Measurements from ENCODE around the gene MUC5B.
"Not testable (repeated sequence)": the region's sequence is repeated elsewhere in the genome, so short reads cannot be mapped to it uniquely, and the experiment has no call there.

MUC5B gene

DNA sequence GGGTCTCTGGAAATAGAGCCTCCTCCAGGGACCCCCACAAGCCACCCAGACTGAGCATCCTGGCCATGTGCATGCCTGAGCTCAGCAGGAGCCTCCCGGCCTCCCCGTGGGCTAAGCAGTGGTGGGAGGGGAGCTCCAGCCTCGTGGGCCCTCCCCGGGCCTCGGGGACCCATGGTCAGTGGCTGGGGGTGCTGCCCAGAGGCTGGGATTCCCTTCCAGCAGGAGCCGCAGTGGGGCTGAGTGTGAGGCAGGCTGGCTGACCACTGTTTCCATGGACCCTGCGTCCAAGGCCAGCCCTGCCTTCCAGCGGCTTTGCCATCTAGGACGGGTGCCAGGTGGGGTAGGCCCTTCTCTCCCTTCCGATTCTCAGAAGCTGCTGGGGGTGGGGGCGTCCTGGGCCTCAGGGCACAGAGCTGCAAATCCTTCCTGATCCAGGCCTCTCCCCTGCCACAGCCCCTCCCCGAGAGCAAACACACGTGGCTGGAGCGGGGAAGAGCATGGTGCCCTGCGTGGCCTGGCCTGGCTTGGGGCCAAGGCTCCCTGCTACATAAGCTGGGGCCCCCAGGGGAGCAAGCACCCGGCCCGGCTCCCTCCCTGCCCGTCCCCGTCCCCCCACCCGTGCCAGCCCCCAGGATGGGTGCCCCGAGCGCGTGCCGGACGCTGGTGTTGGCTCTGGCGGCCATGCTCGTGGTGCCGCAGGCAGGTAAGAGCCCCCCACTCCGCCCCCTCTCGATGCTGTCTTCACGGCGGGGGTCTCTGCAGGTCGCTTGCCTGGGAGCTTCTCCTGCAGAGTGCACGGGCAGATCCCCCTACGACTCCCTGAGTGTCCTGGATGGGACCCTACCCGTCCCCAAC is at the start of gene MUC5B:
MUC5B (plus strand) TSS at position 576 of the 855 bp plus-strand sequence; CDS start at position 634, 58 bp downstream.
- DNase-seq, result no peak

DNA sequence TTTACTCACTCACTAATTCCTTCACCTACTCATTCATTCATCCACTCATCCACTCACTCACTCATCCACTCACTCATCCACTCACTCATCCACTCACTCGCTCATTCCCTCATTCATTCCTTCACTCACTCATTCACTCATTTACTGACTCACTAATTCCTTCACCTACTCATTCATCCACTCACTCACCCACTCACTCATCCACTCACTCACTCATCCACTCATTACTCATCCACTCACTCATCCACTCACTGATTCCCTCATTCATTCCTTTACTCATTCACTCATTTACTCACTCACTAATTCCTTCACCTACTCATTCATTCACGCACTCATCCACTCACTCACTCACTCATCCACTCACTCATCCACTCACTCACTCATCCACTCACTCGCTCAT is 49.5 kb upstream of the MUC5B start:
- not testable (repeated sequence) for DNase-seq

- DNase-seq, result no peak
These were observed 48.2 kb upstream of the MUC5B start for GRCh38 chr11:1174441-1175370.

DNA sequence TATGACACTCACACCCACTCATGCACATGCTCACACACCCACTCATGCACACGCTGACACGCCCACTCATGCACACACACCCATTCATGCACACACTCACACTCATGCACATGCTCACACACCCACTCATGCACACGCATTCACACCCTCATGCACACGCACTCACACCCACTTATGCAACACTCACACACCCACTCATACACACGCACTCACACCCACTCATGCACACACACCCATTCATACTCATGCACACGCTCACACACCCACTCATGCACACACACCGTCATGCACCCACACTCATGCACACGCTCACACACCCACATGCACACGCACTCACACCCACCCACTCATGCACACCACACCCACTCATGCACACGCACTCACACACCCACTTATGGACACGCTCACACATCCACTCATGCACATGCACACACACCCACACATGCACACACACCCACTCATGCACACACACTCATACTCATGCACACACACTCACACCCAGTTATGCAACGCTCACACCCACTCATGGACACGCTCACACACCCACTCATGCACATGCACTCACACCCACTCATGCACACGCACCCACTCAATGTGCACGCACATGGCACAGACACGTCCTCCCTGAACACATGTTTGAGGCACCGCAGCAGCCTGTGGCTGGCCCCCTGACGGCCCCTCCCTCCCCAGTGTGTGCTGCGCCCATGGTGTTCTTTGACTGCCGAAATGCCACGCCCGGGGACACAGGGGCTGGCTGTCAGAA is 47.2 kb upstream of the MUC5B start:
- no peak for DNase-seq

DNA sequence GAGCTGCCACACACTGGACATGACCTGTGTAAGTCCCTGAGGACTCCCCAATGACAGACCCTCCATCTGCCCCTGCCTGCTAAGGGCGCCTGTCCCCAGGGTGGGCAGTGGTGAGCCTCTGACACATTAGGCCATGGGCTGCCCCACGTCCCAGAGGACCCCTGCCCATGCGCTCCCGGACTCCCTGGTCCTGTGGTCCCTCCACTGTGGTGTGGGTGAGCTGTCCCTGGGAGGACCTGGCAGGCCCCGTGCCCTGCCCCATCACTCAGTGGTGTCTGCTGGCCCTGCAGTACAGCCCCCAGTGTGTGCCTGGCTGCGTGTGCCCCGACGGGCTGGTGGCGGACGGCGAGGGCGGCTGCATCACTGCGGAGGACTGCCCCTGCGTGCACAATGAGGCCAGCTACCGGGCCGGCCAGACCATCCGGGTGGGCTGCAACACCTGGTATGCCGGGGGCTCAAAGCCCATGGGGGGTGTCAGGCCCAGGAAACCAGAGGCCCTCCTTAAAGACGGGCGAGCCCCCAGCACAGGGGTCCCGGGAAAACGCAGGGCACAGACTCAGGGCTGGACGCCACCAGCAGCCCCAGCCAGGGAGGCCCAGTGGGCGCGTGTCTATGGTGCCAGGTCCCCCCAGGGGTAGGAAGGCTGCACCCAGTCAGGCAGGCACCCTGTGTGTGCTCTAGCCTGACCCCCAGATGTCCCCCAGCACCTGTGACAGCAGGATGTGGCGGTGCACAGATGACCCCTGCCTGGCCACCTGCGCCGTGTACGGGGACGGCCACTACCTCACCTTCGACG is 46.4 kb upstream of the MUC5B start:
- DNase-seq, result no peak

DNA sequence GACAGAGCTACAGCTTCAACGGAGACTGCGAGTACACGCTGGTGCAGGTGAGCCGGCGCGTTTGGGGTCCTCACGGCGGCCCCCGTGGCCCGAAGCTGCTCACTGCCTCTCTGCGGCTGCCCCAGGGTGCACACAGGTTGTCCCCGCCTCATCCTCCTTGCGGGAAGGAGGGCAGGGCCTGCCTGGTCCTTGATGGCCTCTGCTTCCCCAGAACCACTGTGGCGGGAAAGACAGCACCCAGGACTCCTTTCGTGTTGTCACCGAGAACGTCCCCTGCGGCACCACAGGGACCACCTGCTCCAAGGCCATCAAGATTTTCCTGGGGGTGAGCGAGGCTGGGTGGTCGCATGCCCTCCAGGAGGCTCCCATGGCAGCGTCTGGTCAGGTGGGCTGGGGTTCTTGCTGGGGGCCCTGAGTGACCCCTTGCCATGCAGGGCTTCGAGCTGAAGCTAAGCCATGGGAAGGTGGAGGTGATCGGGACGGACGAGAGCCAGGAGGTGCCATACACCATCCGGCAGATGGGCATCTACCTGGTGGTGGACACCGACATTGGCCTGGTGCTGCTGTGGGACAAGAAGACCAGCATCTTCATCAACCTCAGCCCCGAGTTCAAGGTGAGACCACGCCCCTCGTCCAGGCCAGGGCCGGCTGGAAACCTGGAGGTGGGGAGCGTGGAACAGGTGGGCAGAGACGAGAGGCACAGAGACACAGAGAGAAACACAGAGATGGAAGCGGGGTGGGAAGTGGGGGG is 45.7 kb upstream of the MUC5B start:
- DNase-seq, result no peak

GRCh38 chr11:1177771-1178090 is 45.1 kb upstream of the MUC5B start:
- no peak for DNase-seq

GRCh38 chr11:1178201-1178885 is 44.5 kb upstream of the MUC5B start:
- no peak for DNase-seq

- DNase-seq, result no peak
These were observed 44.0 kb upstream of the MUC5B start for GRCh38 chr11:1178906-1179305.

- DNase-seq, result no peak
These were observed 43.2 kb upstream of the MUC5B start for GRCh38 chr11:1179641-1180040.

- no peak for DNase-seq
These were observed 42.7 kb upstream of the MUC5B start for GRCh38 chr11:1180171-1180570.

GRCh38 chr11:1180947-1181391 is 41.9 kb upstream of the MUC5B start:
- DNase-seq, result no peak

GRCh38 chr11:1181420-1181819 is 41.4 kb upstream of the MUC5B start:
- DNase-seq, result no peak

- DNase-seq, result no peak
These were observed 40.9 kb upstream of the MUC5B start for GRCh38 chr11:1181853-1182535.

GRCh38 chr11:1184139-1184538 is 38.7 kb upstream of the MUC5B start:
- not testable (repeated sequence) for DNase-seq

DNA sequence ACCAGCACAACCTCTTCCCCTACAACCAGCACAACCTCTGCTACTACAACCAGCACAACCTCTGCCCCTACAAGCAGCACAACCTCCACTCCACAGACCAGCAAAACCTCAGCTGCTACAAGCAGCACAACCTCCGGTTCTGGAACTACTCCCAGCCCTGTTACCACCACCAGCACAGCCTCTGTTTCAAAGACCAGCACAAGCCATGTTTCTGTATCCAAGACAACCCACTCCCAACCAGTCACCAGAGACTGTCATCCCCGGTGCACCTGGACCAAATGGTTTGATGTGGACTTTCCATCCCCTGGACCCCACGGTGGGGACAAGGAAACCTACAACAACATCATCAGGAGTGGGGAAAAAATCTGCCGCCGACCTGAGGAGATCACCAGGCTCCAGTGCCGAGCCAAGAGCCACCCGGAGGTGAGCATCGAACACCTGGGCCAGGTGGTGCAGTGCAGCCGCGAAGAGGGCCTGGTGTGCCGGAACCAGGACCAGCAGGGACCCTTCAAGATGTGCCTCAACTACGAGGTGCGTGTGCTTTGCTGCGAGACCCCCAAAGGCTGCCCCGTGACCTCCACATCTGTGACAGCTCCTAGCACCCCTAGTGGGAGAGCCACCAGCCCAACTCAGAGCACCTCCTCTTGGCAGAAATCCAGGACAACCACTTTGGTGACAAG is 34.3 kb upstream of the MUC5B start:
- DNase-seq, result not testable (repeated sequence)

- DNase-seq, result not testable (repeated sequence)
These were observed 33.0 kb upstream of the MUC5B start for GRCh38 chr11:1189816-1190215.

- not testable (repeated sequence) for DNase-seq
These were observed 30.9 kb upstream of the MUC5B start for GRCh38 chr11:1191786-1192470.
